IMR-90 (cell line): Measurements from ENCODE around the gene NARS2. TPM values are rescaled to one million over a fixed set of nuclear protein-coding genes. Genes with fewer than 3 reads are reported as not detected.

Experiments
- ATAC-seq: fragments of 200-7000 bp; cut with Tn5 transposase; 2 replicates; pipeline ENCODE4 v1.9.1; 2020; ENCODE audit warnings: low read depth, mild to moderate bottlenecking, moderate library complexity
- BruUV-seq: library from RNA; stranded (reverse); fragments of 400-500 nt; replicated peaks from 2 replicates; lab custom pipeline; 2021; lab: Mats Ljungman, UMichigan
- CTCF ChIA-PET: fragments of 300-600 bp; formaldehyde crosslinking; extraction: SDS; loops from one replicate; lab custom pipeline; 2021; ENCODE audit warnings: antibody characterized with exemption; lab: Yijun Ruan, JAX
- POLR2A ChIA-PET: fragments of 300-600 bp; sonication (Branson Sonifier 250); formaldehyde crosslinking; loops from one replicate; lab custom pipeline; 2022; ENCODE audit warnings: antibody characterized with exemption; ENCODE audit not compliant: unreplicated experiment; lab: Charles Lee
- DNase-seq: peaks from one replicate; pipeline ENCODE4 v3.0.0; 2013
- H2AFZ ChIP-seq: replicated peaks from 2 replicates; pipeline ENCODE3; 2013; ENCODE audit warnings: low read length, mild to moderate bottlenecking; ENCODE audit not compliant: poor library complexity
- H2AK5ac ChIP-seq: 2 replicates; pipeline ENCODE4 v1.6.1; 2013; ENCODE audit warnings: low read depth, low read length, inconsistent platforms
- H2AK9ac ChIP-seq: replicated peaks from 2 replicates; pipeline ENCODE3; 2013; ENCODE audit warnings: mild to moderate bottlenecking, low read depth, low read length, moderate library complexity; ENCODE audit not compliant: poor library complexity
- H2BK120ac ChIP-seq: 2 replicates; pipeline ENCODE4 v1.6.1; 2013; ENCODE audit warnings: low read depth, low read length, inconsistent platforms
- H2BK15ac ChIP-seq: 3 replicates; pipeline ENCODE4 v1.6.1; 2013; ENCODE audit warnings: low read depth, low read length, inconsistent platforms
- H2BK20ac ChIP-seq: 2 replicates; pipeline ENCODE4 v1.6.1; 2013; ENCODE audit warnings: low read depth, mild to moderate bottlenecking, inconsistent platforms, low read length, moderate library complexity
- H2BK5ac ChIP-seq: 2 replicates; pipeline ENCODE4 v1.6.1; 2013; ENCODE audit warnings: mild to moderate bottlenecking, low read depth, low read length, inconsistent platforms; ENCODE audit not compliant: poor library complexity, severe bottlenecking
- H3K14ac ChIP-seq: replicated peaks from 2 replicates; pipeline ENCODE4 v1.6.1; 2013; ENCODE audit warnings: low read depth, low read length, inconsistent platforms
- H3K18ac ChIP-seq: 2 replicates; pipeline ENCODE4 v1.6.1; 2013; ENCODE audit warnings: low read depth, low read length, control low read depth
- H3K23ac ChIP-seq: 2 replicates; pipeline ENCODE4 v1.6.1; 2013; ENCODE audit warnings: low read depth, low read length, inconsistent platforms
- H3K27ac ChIP-seq: 2 replicates; pipeline ENCODE4 v1.5.1; 2013; ENCODE audit warnings: mild to moderate bottlenecking, control low read depth, low read length; ENCODE audit not compliant: insufficient read depth
- H3K27me3 ChIP-seq: 2 replicates; pipeline ENCODE4 v1.6.1; 2013; ENCODE audit warnings: low read length; ENCODE audit not compliant: control insufficient read depth, insufficient read depth
- H3K36me3 ChIP-seq: 2 replicates; pipeline ENCODE4 v1.6.1; 2013; ENCODE audit warnings: low read length, mixed read lengths; ENCODE audit not compliant: control insufficient read depth, insufficient read depth
- H3K4ac ChIP-seq: 2 replicates; pipeline ENCODE4 v1.6.1; 2013; ENCODE audit warnings: low read depth, low read length, inconsistent platforms
- H3K4me1 ChIP-seq: 2 replicates; pipeline ENCODE4 v1.6.1; 2013; ENCODE audit warnings: low read length, mixed read lengths; ENCODE audit not compliant: control insufficient read depth, insufficient read depth
- H3K4me2 ChIP-seq: 2 replicates; pipeline ENCODE4 v1.6.1; 2013; ENCODE audit warnings: low read depth, mild to moderate bottlenecking, control low read depth, low read length, moderate library complexity
- H3K4me3 ChIP-seq: 2 replicates; pipeline ENCODE4 v1.5.1; 2013; ENCODE audit warnings: low read depth, mild to moderate bottlenecking, control low read depth, low read length, moderate library complexity; ENCODE audit not compliant: insufficient read depth
- H3K56ac ChIP-seq: 2 replicates; pipeline ENCODE4 v1.6.1; 2013; ENCODE audit warnings: low read length, inconsistent platforms; ENCODE audit not compliant: insufficient read depth; ENCODE audit errors: extremely low read depth
- H3K79me1 ChIP-seq, 2 experiments: 2 replicates each; pipeline ENCODE4 v1.6.1; 2013; ENCODE audit warnings: low read length in 2 of 2, inconsistent platforms in 1 of 2, low read depth in 1 of 2
- H3K9ac ChIP-seq: 2 replicates; pipeline ENCODE4 v1.6.1; 2013; ENCODE audit warnings: low read depth, low read length, control low read depth
- H3K9me1 ChIP-seq: 2 replicates; pipeline ENCODE4 v1.6.1; 2013; ENCODE audit warnings: low read length, inconsistent platforms; ENCODE audit not compliant: insufficient read depth
- H3K9me3 ChIP-seq: 2 replicates; pipeline ENCODE4 v1.6.1; 2013; ENCODE audit warnings: low read length; ENCODE audit not compliant: control insufficient read depth, insufficient read depth
- H4K20me1 ChIP-seq: 2 replicates; pipeline ENCODE4 v1.6.1; 2013; ENCODE audit warnings: low read length, inconsistent platforms; ENCODE audit not compliant: insufficient read depth
- H4K5ac ChIP-seq: 2 replicates; pipeline ENCODE4 v1.6.1; 2013; ENCODE audit warnings: mild to moderate bottlenecking, low read depth, low read length, control low read depth
- H4K8ac ChIP-seq, 2 experiments: 2 replicates each; pipeline ENCODE4 v1.6.1; 2013; ENCODE audit warnings: low read depth in 2 of 2, low read length in 2 of 2, control low read depth in 1 of 2, inconsistent platforms in 1 of 2
- H4K91ac ChIP-seq: 2 replicates; pipeline ENCODE4 v1.6.1; 2013; ENCODE audit warnings: low read depth, low read length, inconsistent platforms; ENCODE audit not compliant: insufficient read depth
- BHLHE40 ChIP-seq: fragments of 150-350 bp; IDR thresholded peaks from 2 replicates; pipeline ENCODE4 v1.6.1; 2016; ENCODE audit warnings: mild to moderate bottlenecking, low read depth, low read length
- CEBPB ChIP-seq: IDR thresholded peaks from 2 replicates; pipeline ENCODE4 v1.6.1; 2012; ENCODE audit warnings: low read depth, low read length, improper control_type of control experiment
- CHD1 ChIP-seq: IDR thresholded peaks from 2 replicates; pipeline ENCODE4 v1.6.1; 2012; ENCODE audit warnings: low read depth, low read length, improper control_type of control experiment
- FOS ChIP-seq: fragments of 150-350 bp; IDR thresholded peaks from 2 replicates; pipeline ENCODE4 v1.6.1; 2016; ENCODE audit warnings: low read depth, low read length
- MAFK ChIP-seq: IDR thresholded peaks from 2 replicates; pipeline ENCODE4 v1.6.1; 2012; ENCODE audit warnings: low read depth, low read length, improper control_type of control experiment
- MAZ ChIP-seq: IDR thresholded peaks from 2 replicates; pipeline ENCODE4 v1.6.1; 2012; ENCODE audit warnings: low read depth, mild to moderate bottlenecking, low read length, improper control_type of control experiment, moderate library complexity, borderline replicate concordance
- MXI1 ChIP-seq: IDR thresholded peaks from 2 replicates; pipeline ENCODE4 v1.6.1; 2012; ENCODE audit warnings: low read depth, mild to moderate bottlenecking, low read length, moderate library complexity, borderline replicate concordance
- NFE2L2 ChIP-seq: fragments of 150-350 bp; IDR thresholded peaks from 2 replicates; pipeline ENCODE4 v1.6.1; 2016; ENCODE audit warnings: low read depth, mild to moderate bottlenecking, low read length
- POLR2A ChIP-seq: IDR thresholded peaks from 2 replicates; pipeline ENCODE4 v1.6.1; 2012; ENCODE audit warnings: mild to moderate bottlenecking, low read depth, low read length
- RAD21 ChIP-seq: IDR thresholded peaks from 2 replicates; pipeline ENCODE4 v1.6.1; 2012; ENCODE audit warnings: low read length, improper control_type of control experiment
- RCOR1 ChIP-seq: IDR thresholded peaks from 2 replicates; pipeline ENCODE4 v1.6.1; 2012; ENCODE audit warnings: mild to moderate bottlenecking, low read length, improper control_type of control experiment; ENCODE audit not compliant: insufficient replicate concordance
- RFX5 ChIP-seq: IDR thresholded peaks from 2 replicates; pipeline ENCODE4 v1.8.0; 2012; ENCODE audit warnings: low read depth, mild to moderate bottlenecking, low read length, moderate library complexity
- SMC3 ChIP-seq: fragments of 150-350 bp; IDR thresholded peaks from 2 replicates; pipeline ENCODE4 v1.6.1; 2016; ENCODE audit warnings: low read depth, mild to moderate bottlenecking, antibody characterized with exemption, low read length, moderate library complexity
- WGBS, 2 experiments: methylation state at CpG; one replicate each; pipeline versions ENCODE4 v1.1.5 to v1.1.7; 2013; ENCODE audit warnings: missing lambda C conversion rate in 2 of 2; ENCODE audit not compliant: insufficient read length in 1 of 2; ENCODE audit errors: extremely low coverage in 2 of 2; 5-methylcytosine and 5-hydroxymethylcytosine counted together
- dilution Hi-C: fragments of 300-500 bp; cut with HindIII; formaldehyde crosslinking; loops from one replicate; pipeline ENCODE4 v1.14.3; 2018; ENCODE audit warnings: low sequenced_read_pairs; ENCODE audit not compliant: unreplicated experiment
- in situ Hi-C: fragments of 300-500 bp; cut with MboI; formaldehyde crosslinking; loops from 3 replicates; pipeline ENCODE4 v1.14.3; 2019; ENCODE audit warnings: low sequenced_read_pairs, inconsistent platforms, mixed read lengths
- intact Hi-C: fragments of 100-400 bp; cut with micrococcal nuclease; formaldehyde crosslinking; loops from 2 replicates; pipeline ENCODE4 v1.10.0; 2022
- polyA plus RNA-seq, 3 experiments: library from polyadenylated mRNA; depleted of rRNA; stranded (reverse); fragments of >200 nt; gene quantifications; 2 replicates each; pipeline ENCODE4 v1.2.3, GENCODE V29; 2012; ENCODE audit warnings: low replicate concordance in 1 of 3
- total RNA-seq: library from RNA; depleted of rRNA; stranded (reverse); fragments of >200 nt; gene quantifications from 2 replicates; pipeline ENCODE4 v1.2.3, GENCODE V29; 2012
- TF ChIP-seq, protein P1 (sequence below): fragments of 150-350 bp; IDR thresholded peaks from 2 replicates; pipeline ENCODE4 v1.6.1; 2016; ENCODE audit warnings: low read depth, mild to moderate bottlenecking, low read length, moderate library complexity, borderline replicate concordance
- TF ChIP-seq, protein P2 (sequence below): conservative IDR thresholded peaks from 2 replicates; pipeline ENCODE4 v1.5.1; 2012; ENCODE audit warnings: mild to moderate bottlenecking, low read depth, low read length, improper control_type of control experiment
- TF ChIP-seq, protein P3 (sequence below): fragments of 150-350 bp; IDR thresholded peaks from 2 replicates; pipeline ENCODE4 v1.6.1; 2017; ENCODE audit warnings: mild to moderate bottlenecking, antibody characterized with exemption, low read length, low read depth

The NARS2 gene
- total and polyA plus RNA-seq, 2 of the 4 experiments (the other 2 are of a cell fraction), result 8.0 to 15.8 TPM

DNA sequence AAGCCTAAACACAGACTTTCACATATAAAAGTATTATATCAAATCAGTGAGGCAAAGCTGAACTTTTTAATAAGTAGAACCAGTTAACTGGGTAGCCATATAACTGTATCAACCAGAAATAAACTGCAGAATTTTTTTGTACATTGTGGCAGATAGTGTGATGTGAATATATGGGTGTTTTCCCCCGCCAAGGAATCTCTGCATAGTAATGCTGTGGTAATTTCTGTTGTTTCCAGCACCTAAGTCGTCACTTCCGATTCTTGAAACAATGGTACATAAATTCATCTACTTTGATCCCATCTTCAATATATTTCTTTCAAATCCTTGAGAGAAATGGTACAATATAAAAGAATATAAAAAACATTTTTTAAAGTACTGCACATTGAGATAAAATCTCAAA, 39.6 kb downstream of the NARS2 start:
- no peak overlapping the region for H3K14ac ChIP-seq
- H4K5ac ChIP-seq, result no peak overlapping the region
- H3K56ac ChIP-seq, result no peak overlapping the region
- no peak overlapping the region for H3K27ac ChIP-seq
- no peak overlapping the region for H2AK9ac ChIP-seq
- no peak overlapping the region for H3K4me3 ChIP-seq
- no peak overlapping the region for H3K4me2 ChIP-seq
- DNase-seq (no peak), ATAC-seq (no peak)
- peaks cover 1% of the 10 kb centered on the region for H3K4me1 ChIP-seq
- no peak overlapping the region for H2AFZ ChIP-seq
- peaks cover 2% of the 10 kb centered on the region; the same call in 1 of the 2 replicates for H3K36me3 ChIP-seq
- dilution Hi-C loops, result no loop called here
- H2BK20ac ChIP-seq, result no peak overlapping the region
- H3K4ac ChIP-seq, result no peak overlapping the region
- H4K20me1 ChIP-seq, result no peaks in the 10 kb centered on the region
- H4K91ac ChIP-seq, result no peak overlapping the region
- H3K23ac ChIP-seq, result no peak overlapping the region
- H2BK15ac ChIP-seq, result no peak overlapping the region
- no peaks in the 10 kb centered on the region for H3K27me3 ChIP-seq
- H2BK5ac ChIP-seq, result no peak overlapping the region
- ChIA-PET POLR2A (no interaction called here), CTCF (interaction anchor here (1.3 kb wide), 1 partner anchor 9 kb away, joined by 3 read pairs; no protein-coding TSS in a partner anchor)
- no peak overlapping the region for H3K9ac ChIP-seq
- intact Hi-C loops, result no loop called here
- peaks cover 6% of the 10 kb centered on the region for H3K9me1 ChIP-seq
- no peaks in the 10 kb centered on the region for H3K9me3 ChIP-seq
- peaks cover 0 to 11% of the 10 kb centered on the region in 2 experiments; a peak in 2 of 4 replicates for H3K79me1 ChIP-seq
- BruUV-seq, result no TSS peak
- WGBS, 2 experiments, result no CpG with 5 or more reads among the region's 3 CpGs
- no peak overlapping the region for H3K18ac ChIP-seq
- in situ Hi-C loops, result no loop called here
- TF ChIP-seq MAFK (no peak), RAD21 (no peak), FOS (no peak), CEBPB (no peak), RFX5 (no peak), BHLHE40 (no peak), MAZ (no peak), NFE2L2 (no peak), MXI1 (no peak), CHD1 (no peak), RCOR1 (no peak), SMC3 (no peak), POLR2A (no peak)
- TF ChIP-seq, protein P1, sequence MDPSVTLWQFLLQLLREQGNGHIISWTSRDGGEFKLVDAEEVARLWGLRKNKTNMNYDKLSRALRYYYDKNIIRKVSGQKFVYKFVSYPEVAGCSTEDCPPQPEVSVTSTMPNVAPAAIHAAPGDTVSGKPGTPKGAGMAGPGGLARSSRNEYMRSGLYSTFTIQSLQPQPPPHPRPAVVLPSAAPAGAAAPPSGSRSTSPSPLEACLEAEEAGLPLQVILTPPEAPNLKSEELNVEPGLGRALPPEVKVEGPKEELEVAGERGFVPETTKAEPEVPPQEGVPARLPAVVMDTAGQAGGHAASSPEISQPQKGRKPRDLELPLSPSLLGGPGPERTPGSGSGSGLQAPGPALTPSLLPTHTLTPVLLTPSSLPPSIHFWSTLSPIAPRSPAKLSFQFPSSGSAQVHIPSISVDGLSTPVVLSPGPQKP, result no peak
- TF ChIP-seq, protein P2, sequence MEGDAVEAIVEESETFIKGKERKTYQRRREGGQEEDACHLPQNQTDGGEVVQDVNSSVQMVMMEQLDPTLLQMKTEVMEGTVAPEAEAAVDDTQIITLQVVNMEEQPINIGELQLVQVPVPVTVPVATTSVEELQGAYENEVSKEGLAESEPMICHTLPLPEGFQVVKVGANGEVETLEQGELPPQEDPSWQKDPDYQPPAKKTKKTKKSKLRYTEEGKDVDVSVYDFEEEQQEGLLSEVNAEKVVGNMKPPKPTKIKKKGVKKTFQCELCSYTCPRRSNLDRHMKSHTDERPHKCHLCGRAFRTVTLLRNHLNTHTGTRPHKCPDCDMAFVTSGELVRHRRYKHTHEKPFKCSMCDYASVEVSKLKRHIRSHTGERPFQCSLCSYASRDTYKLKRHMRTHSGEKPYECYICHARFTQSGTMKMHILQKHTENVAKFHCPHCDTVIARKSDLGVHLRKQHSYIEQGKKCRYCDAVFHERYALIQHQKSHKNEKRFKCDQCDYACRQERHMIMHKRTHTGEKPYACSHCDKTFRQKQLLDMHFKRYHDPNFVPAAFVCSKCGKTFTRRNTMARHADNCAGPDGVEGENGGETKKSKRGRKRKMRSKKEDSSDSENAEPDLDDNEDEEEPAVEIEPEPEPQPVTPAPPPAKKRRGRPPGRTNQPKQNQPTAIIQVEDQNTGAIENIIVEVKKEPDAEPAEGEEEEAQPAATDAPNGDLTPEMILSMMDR, result no peak
- TF ChIP-seq, protein P3, sequence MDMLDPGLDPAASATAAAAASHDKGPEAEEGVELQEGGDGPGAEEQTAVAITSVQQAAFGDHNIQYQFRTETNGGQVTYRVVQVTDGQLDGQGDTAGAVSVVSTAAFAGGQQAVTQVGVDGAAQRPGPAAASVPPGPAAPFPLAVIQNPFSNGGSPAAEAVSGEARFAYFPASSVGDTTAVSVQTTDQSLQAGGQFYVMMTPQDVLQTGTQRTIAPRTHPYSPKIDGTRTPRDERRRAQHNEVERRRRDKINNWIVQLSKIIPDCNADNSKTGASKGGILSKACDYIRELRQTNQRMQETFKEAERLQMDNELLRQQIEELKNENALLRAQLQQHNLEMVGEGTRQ, result no peak
- H4K8ac ChIP-seq, result no peak overlapping the region
- no peak overlapping the region for H2BK120ac ChIP-seq
- H2AK5ac ChIP-seq, result no peak overlapping the region
